Measurements from ENCODE around the gene CUX1. TPM values are rescaled to one million over a fixed set of nuclear protein-coding genes. Genes with fewer than 3 reads are reported as not detected.
"Not testable (repeated sequence)": the region's sequence is repeated elsewhere in the genome, so short reads cannot be mapped to it uniquely, and the experiment has no call there.

CUX1 gene
- total and polyA plus RNA-seq, 12 donors = 34.5 to 176 (median 145) TPM

DNA sequence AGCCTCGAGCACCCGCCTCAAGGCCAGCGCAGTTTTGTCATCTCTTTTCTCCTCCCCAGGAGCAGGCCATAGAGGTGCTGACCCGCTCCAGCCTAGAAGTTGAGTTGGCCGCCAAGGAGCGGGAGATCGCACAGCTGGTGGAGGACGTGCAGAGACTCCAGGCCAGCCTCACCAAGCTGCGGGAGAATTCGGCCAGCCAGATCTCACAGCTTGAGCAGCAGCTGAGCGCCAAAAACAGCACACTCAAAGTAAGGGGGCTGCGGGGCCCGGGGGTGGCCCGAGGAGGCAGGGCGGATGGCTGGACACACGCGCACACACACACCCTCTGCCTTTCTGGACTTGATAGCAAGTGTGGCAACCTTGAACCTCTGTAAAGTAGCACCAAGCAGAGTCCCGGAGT lies 361.0 kb downstream of the CUX1 start:
- Histone ChIP-seq H3K27ac (no peak overlapping the region), H3K36me3 (peaks cover 0 to 85% (median 15%) of the 10 kb centered on the region in 9 donors), H3K4me3 (no peak overlapping the region), H3K9me3 (no peaks in the 10 kb centered on the region), H3K27me3 (no peaks in the 10 kb centered on the region), H3K4me1 (peaks cover 0 to 8% (median 0%) of the 10 kb centered on the region in 9 donors)
- DNase-seq (peak in 1 of 2 donors; percentile 15), ATAC-seq (peak in 4 of 8 donors; percentile 23 to 63 (median 28))
- 78 to 91% methylated on average over 18 of the region's 18 CpGs for WGBS, 2 donors
- TF ChIP-seq, protein P1, sequence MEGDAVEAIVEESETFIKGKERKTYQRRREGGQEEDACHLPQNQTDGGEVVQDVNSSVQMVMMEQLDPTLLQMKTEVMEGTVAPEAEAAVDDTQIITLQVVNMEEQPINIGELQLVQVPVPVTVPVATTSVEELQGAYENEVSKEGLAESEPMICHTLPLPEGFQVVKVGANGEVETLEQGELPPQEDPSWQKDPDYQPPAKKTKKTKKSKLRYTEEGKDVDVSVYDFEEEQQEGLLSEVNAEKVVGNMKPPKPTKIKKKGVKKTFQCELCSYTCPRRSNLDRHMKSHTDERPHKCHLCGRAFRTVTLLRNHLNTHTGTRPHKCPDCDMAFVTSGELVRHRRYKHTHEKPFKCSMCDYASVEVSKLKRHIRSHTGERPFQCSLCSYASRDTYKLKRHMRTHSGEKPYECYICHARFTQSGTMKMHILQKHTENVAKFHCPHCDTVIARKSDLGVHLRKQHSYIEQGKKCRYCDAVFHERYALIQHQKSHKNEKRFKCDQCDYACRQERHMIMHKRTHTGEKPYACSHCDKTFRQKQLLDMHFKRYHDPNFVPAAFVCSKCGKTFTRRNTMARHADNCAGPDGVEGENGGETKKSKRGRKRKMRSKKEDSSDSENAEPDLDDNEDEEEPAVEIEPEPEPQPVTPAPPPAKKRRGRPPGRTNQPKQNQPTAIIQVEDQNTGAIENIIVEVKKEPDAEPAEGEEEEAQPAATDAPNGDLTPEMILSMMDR (IDR thresholded peaks at IDR 0.05) = no peak
- intact Hi-C loops (cut with DNase I) = no loop called here

DNA sequence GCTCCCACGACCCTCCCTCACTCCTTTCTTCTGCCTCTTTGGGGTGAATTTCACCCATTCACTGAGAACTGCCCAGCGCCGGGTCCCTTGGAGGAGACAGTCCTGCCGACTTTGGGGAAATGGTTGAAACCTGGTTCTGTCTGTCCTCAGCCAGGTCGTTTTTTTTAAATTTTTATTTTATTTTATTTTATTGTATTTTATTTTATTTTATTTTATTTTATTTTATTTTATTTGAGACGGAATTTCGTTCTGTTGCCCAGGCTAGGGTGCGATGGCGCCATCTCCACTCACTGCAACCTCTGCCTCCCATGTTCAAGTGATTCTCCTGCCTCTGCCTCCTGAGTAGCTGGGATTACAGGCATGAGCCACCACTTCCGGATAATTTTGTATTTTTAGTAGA lies 363.3 kb downstream of the CUX1 start:
- Histone ChIP-seq H3K9me3 (no peaks in the 10 kb centered on the region), H3K4me1 (peaks cover 0 to 8% (median 0%) of the 10 kb centered on the region in 9 donors), H3K4me3 (no peak overlapping the region), H3K27me3 (no peaks in the 10 kb centered on the region), H3K27ac (no peak overlapping the region), H3K36me3 (peaks cover 0 to 89% (median 19%) of the 10 kb centered on the region in 9 donors)
- 93 to 94% methylated on average over 10 of the region's 10 CpGs for WGBS, 2 donors
- intact Hi-C loops (cut with DNase I) = no loop called here
- TF ChIP-seq, protein P1 (IDR thresholded peaks at IDR 0.05) = no peak
- ATAC-seq (no peak), DNase-seq (no peak)

DNA sequence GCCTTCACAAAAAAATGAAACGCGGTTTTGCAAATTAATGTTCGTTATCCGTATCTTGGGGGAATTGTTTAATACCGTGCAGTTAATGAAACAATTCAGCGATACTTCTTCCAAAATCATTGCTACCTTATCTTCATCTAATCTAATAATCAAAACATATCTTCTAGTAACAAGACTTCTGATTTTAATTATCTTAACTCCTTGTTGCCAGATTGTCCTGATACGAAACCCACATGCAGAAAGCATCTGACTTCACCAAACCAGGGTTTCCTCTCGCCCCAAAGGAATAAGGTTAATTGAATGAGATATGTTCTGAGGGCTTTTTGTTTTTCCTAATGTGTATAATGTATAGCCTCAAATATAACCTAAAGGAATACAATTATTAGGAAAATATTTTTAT lies 364.1 kb downstream of the CUX1 start:
- Histone ChIP-seq H3K9me3 (no peaks in the 10 kb centered on the region), H3K27me3 (no peaks in the 10 kb centered on the region), H3K4me1 (peaks cover 0 to 8% (median 0%) of the 10 kb centered on the region in 9 donors), H3K27ac (no peak overlapping the region), H3K36me3 (peaks cover 0 to 93% (median 19%) of the 10 kb centered on the region in 9 donors), H3K4me3 (no peak overlapping the region)
- intact Hi-C loops (cut with DNase I) = no loop called here
- ATAC-seq = no peak
- DNase-seq = no peak
- TF ChIP-seq, protein P1 (IDR thresholded peaks at IDR 0.05) = no peak
- 90 to 98% methylated on average over 8 of the region's 8 CpGs for WGBS, 2 donors

DNA sequence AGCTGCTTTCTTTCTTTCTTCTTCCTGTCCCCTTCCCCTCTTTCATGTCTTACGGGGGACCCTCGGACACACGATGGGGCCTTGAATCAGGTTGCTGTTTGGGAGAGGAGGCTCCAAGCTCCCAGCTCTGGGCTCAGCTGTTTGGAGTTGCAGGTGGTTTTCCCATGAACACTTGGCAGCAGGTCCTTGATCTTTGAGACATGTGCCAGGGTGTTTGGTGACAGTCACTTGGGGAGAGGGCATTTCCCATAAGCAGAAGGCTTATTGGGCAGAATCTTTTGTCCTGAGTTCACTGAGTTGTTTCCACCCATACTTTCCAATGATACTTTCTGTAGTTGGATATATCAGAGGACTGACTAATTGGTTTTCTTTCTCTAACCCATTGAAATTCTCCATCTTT lies 364.6 kb downstream of the CUX1 start:
- no peak overlapping the region for H3K4me3 ChIP-seq
- intact Hi-C loops (cut with DNase I) = no loop called here
- 67 to 92% methylated on average over 3 of the region's 3 CpGs for WGBS, 2 donors
- DNase-seq (no peak), ATAC-seq (peak in 2 of 8 donors; percentile 41 to 82)
- H3K27me3 ChIP-seq = no peaks in the 10 kb centered on the region
- no peak overlapping the region for H3K27ac ChIP-seq
- no peaks in the 10 kb centered on the region for H3K9me3 ChIP-seq
- TF ChIP-seq, protein P1 (IDR thresholded peaks at IDR 0.05) = no peak
- H3K4me1 ChIP-seq = peaks cover 0 to 8% (median 0%) of the 10 kb centered on the region in 9 donors
- peaks cover 0 to 98% (median 19%) of the 10 kb centered on the region in 9 donors for H3K36me3 ChIP-seq

DNA sequence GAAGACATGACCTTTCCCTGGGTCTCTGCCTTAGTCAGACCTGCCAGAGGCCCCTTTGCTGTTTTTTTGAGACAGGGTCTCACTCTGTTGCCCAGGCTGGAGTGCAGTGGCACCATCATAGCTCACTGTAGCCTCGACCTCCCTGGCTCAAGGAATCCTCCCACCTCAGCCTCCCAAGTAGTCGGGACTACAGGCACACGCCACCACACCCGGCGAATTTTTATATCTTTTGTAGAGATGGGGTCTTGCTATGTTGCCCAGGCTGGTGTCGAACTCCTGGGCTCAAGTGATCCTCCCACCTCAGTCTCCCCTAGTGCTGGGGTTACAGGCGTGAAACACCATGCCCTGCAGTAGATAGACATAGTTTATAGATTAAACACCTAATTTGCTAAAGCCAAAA lies 366.4 kb downstream of the CUX1 start:
- DNase-seq; H3K4me1 ChIP-seq; ATAC-seq; H3K4me3 ChIP-seq; intact Hi-C loops (cut with DNase I); H3K27ac ChIP-seq; H3K9me3 ChIP-seq; H3K27me3 ChIP-seq: not testable (repeated sequence)
- peaks cover 0 to 97% (median 14%) of the 10 kb centered on the region in 9 donors for H3K36me3 ChIP-seq
- 98 to 99% methylated on average over 7 of the region's 7 CpGs for WGBS, 2 donors

Measured in heart right ventricle (tissue), 16 donors.